HepG2 (cell line): ENCODE results near the gene MYO1E.
A peak's percentile ranks its signal among the peaks of the same experiment; 100 is the strongest.

ENCODE experiments used
- CBFB ChIP-seq: sonication (generic); formaldehyde crosslinking; IDR thresholded peaks from 2 replicates; pipeline ENCODE4 v1.4.0; 2020; ENCODE audit warnings: missing genetic modification reagents
- SOX13 ChIP-seq, 3 experiments: fragments of 450-650 bp in 1 of 3; sonication (generic) in 1 of 3; formaldehyde crosslinking in 1 of 3; IDR thresholded peaks in 2 of 3; conservative IDR thresholded peaks in 1 of 3; 2 replicates each; pipeline versions ENCODE4 v1.5.0 to v1.6.1; 2016 to 2020; ENCODE audit warnings: antibody characterized with exemption in 1 of 3, mild to moderate bottlenecking in 1 of 3, missing compliant biosample characterization in 1 of 3, missing genetic modification reagents in 1 of 3, moderate library complexity in 1 of 3
- TAF1 ChIP-seq: sonication (generic); formaldehyde crosslinking; IDR thresholded peaks from 2 replicates; pipeline ENCODE4 v1.4.0; 2020; ENCODE audit warnings: missing genetic modification reagents
- ZNF546 ChIP-seq: sonication (generic); formaldehyde crosslinking; conservative IDR thresholded peaks from 2 replicates; pipeline ENCODE4 v1.8.1; 2023; ENCODE audit warnings: mild to moderate bottlenecking, missing genetic modification reagents
- ZSCAN9 ChIP-seq: IDR thresholded peaks from 2 replicates; pipeline ENCODE4 v1.6.1; 2016; ENCODE audit warnings: borderline replicate concordance
- TF ChIP-seq, protein P1 (sequence below): sonication (generic); formaldehyde crosslinking; IDR thresholded peaks from 2 replicates; pipeline ENCODE4 v1.9.0; 2021; ENCODE audit warnings: missing genetic modification reagents, borderline replicate concordance
- TF ChIP-seq, protein P2 (sequence below): sonication (generic); formaldehyde crosslinking; IDR thresholded peaks from 2 replicates; pipeline ENCODE4 v1.5.0; 2020; ENCODE audit warnings: mild to moderate bottlenecking, missing genetic modification reagents, moderate library complexity

DNA sequence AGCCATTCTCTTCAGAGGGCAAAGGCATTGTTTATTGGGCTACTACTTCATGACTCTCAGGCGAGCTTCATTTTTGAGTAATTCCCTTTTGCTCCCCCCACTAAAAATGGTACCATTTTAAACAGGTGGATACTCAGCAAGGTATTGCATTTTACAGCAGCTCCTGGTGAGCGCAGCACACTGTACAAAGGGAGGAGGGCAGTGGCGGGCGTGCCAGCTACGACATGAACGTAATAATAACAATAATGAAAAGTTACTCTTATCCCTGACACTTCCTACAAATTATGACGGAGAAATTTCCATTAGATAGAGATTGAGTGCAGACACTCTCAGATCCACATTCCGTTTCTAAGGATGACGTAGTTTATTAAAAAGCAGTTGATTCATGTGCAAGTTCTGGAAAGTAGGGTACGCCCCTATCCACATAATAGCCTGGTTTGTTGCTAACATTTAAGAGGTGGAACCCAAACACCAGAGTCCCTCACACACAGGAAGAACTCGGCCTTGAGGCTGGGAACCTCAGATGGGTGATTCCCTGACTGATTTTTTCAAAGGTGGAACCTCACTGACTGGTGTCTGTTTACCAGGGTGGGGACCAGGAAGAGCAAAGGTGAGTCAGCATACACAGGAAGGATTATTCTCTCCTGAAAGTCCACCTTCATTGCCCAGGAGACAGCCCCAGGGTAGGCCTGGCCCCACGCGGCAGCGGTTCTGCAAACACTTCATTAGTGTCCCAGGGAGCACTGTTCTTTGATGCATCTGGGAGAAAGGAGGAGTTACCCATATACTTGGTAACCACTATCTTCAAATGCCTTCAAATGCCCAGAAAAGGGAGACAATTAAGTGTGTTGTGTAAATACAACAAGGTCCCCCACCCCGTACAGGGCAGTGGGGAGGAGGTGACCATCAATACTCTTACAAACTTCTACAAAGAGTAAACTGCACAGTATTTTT lies 96.2 kb downstream of the MYO1E start:
- TF ChIP-seq ZNF546 (no peak), SOX13 (IDR thresholded peaks at IDR 0.05) (peak; percentile 86), SOX13 (CRISPR knock-in tag; conservative IDR thresholded peaks at IDR 0.05 in 1 of 2, IDR thresholded peaks at IDR 0.05 in 1 of 2) (peak in 1 of 2 experiments; percentile 92; a peak in 2 of 4 replicates), TAF1 (CRISPR knock-in tag) (no peak), ZSCAN9 (CRISPR knock-in tag) (peak; percentile 77), CBFB (CRISPR knock-in tag) (peak; percentile 88)
- TF ChIP-seq, protein P1, sequence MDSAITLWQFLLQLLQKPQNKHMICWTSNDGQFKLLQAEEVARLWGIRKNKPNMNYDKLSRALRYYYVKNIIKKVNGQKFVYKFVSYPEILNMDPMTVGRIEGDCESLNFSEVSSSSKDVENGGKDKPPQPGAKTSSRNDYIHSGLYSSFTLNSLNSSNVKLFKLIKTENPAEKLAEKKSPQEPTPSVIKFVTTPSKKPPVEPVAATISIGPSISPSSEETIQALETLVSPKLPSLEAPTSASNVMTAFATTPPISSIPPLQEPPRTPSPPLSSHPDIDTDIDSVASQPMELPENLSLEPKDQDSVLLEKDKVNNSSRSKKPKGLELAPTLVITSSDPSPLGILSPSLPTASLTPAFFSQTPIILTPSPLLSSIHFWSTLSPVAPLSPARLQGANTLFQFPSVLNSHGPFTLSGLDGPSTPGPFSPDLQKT (CRISPR knock-in tag): no peak
- TF ChIP-seq, protein P2, sequence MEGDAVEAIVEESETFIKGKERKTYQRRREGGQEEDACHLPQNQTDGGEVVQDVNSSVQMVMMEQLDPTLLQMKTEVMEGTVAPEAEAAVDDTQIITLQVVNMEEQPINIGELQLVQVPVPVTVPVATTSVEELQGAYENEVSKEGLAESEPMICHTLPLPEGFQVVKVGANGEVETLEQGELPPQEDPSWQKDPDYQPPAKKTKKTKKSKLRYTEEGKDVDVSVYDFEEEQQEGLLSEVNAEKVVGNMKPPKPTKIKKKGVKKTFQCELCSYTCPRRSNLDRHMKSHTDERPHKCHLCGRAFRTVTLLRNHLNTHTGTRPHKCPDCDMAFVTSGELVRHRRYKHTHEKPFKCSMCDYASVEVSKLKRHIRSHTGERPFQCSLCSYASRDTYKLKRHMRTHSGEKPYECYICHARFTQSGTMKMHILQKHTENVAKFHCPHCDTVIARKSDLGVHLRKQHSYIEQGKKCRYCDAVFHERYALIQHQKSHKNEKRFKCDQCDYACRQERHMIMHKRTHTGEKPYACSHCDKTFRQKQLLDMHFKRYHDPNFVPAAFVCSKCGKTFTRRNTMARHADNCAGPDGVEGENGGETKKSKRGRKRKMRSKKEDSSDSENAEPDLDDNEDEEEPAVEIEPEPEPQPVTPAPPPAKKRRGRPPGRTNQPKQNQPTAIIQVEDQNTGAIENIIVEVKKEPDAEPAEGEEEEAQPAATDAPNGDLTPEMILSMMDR (CRISPR knock-in tag): peak; percentile 27; the same call in 1 of the 2 replicates
